H1 (cell line): Measurements from ENCODE around the gene PLA2G4D.
A peak's percentile ranks its signal among the peaks of the same experiment; 100 is the strongest.

Source experiments
- BCL11A ChIP-seq, 2 experiments: IDR thresholded peaks; one replicate each; pipeline ENCODE4 v1.6.1; 2011; ENCODE audit warnings: low read depth in 2 of 2, low read length in 2 of 2, mild to moderate bottlenecking in 2 of 2
- CTCF ChIP-seq, 3 experiments: IDR thresholded peaks; 1 replicate in 2 of 3; 2 replicates in 1 of 3; pipeline versions ENCODE4 v1.5.1 to v1.6.1; 2011; ENCODE audit warnings: low read length in 3 of 3, mild to moderate bottlenecking in 3 of 3, inconsistent platforms in 2 of 3, low read depth in 1 of 3, moderate library complexity in 1 of 3; ENCODE audit not compliant: insufficient read depth in 1 of 3; ENCODE audit errors: control extremely low read depth in 1 of 3
- E2F6 ChIP-seq: IDR thresholded peaks from 2 replicates; pipeline ENCODE4 v1.6.1; 2012; ENCODE audit warnings: inconsistent platforms
- EZH2 ChIP-seq: fragments of 200-600 bp; sonication (generic); IDR thresholded peaks from 2 replicates; pipeline ENCODE4 v1.7.1; 2012; ENCODE audit warnings: low read depth, mild to moderate bottlenecking, moderate library complexity, low read length, inconsistent platforms; ENCODE audit not compliant: severe bottlenecking
- HDAC2 ChIP-seq, 2 experiments: fragments of 300-600 bp in 1 of 2; sonication (generic) in 1 of 2; IDR thresholded peaks; 2 replicates each; pipeline ENCODE4 v1.6.1; 2011 to 2012; ENCODE audit warnings: low read depth in 2 of 2, low read length in 2 of 2, mild to moderate bottlenecking in 2 of 2, moderate library complexity in 2 of 2, borderline replicate concordance in 1 of 2, inconsistent platforms in 1 of 2
- HDAC6 ChIP-seq: IDR thresholded peaks from one replicate; pipeline ENCODE4 v1.7.1; 2012; ENCODE audit warnings: low read depth, mild to moderate bottlenecking, inconsistent platforms, low read length, moderate library complexity
- JUND ChIP-seq: IDR thresholded peaks from 2 replicates; pipeline ENCODE4 v1.6.1; 2011; ENCODE audit warnings: mild to moderate bottlenecking, improper control_type of control experiment, low read length
- KDM1A ChIP-seq: fragments of 200-600, 300-600 bp; sonication (generic); IDR thresholded peaks from 2 replicates; pipeline ENCODE4 v1.7.1; 2016; ENCODE audit warnings: mild to moderate bottlenecking, low read length, borderline replicate concordance
- MAX ChIP-seq: IDR thresholded peaks from 2 replicates; pipeline ENCODE4 v1.6.1; 2012; ENCODE audit warnings: inconsistent platforms
- POLR2A ChIP-seq, 2 experiments: IDR thresholded peaks; 1 replicate in 1 of 2; 2 replicates in 1 of 2; pipeline ENCODE4 v1.6.1; 2011; ENCODE audit warnings: low read depth in 2 of 2, low read length in 2 of 2, mild to moderate bottlenecking in 2 of 2; ENCODE audit errors: control extremely low read depth in 1 of 2
- SP2 ChIP-seq: IDR thresholded peaks from 2 replicates; pipeline ENCODE4 v1.6.1; 2012; ENCODE audit warnings: mild to moderate bottlenecking, low read length, inconsistent platforms
- USF2 ChIP-seq: IDR thresholded peaks from 2 replicates; pipeline ENCODE4 v1.6.1; 2011; ENCODE audit warnings: low read length, improper control_type of control experiment

- TF ChIP-seq POLR2A (IDR thresholded peaks at IDR 0.05; ENCODE audit: control extremely low read depth in 1 of 2, low read depth in 2 of 2, low read length in 2 of 2) (no peak), E2F6 (no peak), CTCF (IDR thresholded peaks at IDR 0.05; ENCODE audit: control extremely low read depth in 1 of 3, insufficient read depth in 1 of 3, low read depth in 1 of 3, low read length in 3 of 3) (peak; percentile 93 to 99 (median 97)), MAX (peak; percentile 50), BCL11A (IDR thresholded peaks at IDR 0.05; ENCODE audit: low read depth in 2 of 2, low read length in 2 of 2) (no peak), KDM1A (no peak), JUND (no peak), EZH2 (no peak), USF2 (no peak), SP2 (no peak), HDAC2 (IDR thresholded peaks at IDR 0.05; ENCODE audit: borderline replicate concordance in 1 of 2, low read depth in 2 of 2, low read length in 2 of 2) (no peak), HDAC6 (no peak)
Measured at GRCh38 chr15:42084465-42085235, 9.7 kb downstream of the PLA2G4D start.
